ENCODE data around the gene TPCN2.
A peak's percentile ranks its signal among the peaks of the same experiment; 100 is the strongest.

The TPCN2 gene

GRCh38 chr11:69114811-69115523 is 66.2 kb downstream of the TPCN2 start:
- DNase-seq: no peak

- DNase-seq: no peak
Measured at GRCh38 chr11:69115586-69116560, 67.1 kb downstream of the TPCN2 start.

- DNase-seq: no peak
Measured at GRCh38 chr11:69116671-69117070, 67.9 kb downstream of the TPCN2 start.

GRCh38 chr11:69119190-69119589 is 70.5 kb downstream of the TPCN2 start:
- no peak for DNase-seq

- DNase-seq: no peak
Measured at GRCh38 chr11:69120096-69120875, 71.6 kb downstream of the TPCN2 start.

GRCh38 chr11:69121021-69121420 is 72.3 kb downstream of the TPCN2 start:
- no peak for DNase-seq

GRCh38 chr11:69121621-69122325 is 73.0 kb downstream of the TPCN2 start:
- peak; percentile 68 for DNase-seq

GRCh38 chr11:69122326-69122629 is 73.5 kb downstream of the TPCN2 start:
- DNase-seq: no peak

GRCh38 chr11:69122630-69123431 is 74.1 kb downstream of the TPCN2 start:
- DNase-seq: no peak

- no peak for DNase-seq
Measured at GRCh38 chr11:69123593-69124545, 75.1 kb downstream of the TPCN2 start.

GRCh38 chr11:69125861-69126260 is 77.1 kb downstream of the TPCN2 start:
- DNase-seq: no peak

GRCh38 chr11:69126286-69126685 is 77.6 kb downstream of the TPCN2 start:
- DNase-seq: no peak

- no peak for DNase-seq
Measured at GRCh38 chr11:69127081-69127850, 78.5 kb downstream of the TPCN2 start.

GRCh38 chr11:69127884-69128283 is 79.2 kb downstream of the TPCN2 start:
- no peak for DNase-seq

- DNase-seq: no peak
Measured at GRCh38 chr11:69129053-69129452, 80.3 kb downstream of the TPCN2 start.

GRCh38 chr11:69129647-69130046 is 80.9 kb downstream of the TPCN2 start:
- DNase-seq: no peak

GRCh38 chr11:69130654-69131053 is 81.9 kb downstream of the TPCN2 start:
- no peak for DNase-seq

GRCh38 chr11:69131121-69131566 is 82.4 kb downstream of the TPCN2 start:
- no peak for DNase-seq

- peak; percentile 15 for DNase-seq
Measured at GRCh38 chr11:69131644-69132300, 83.0 kb downstream of the TPCN2 start.
